GM19467 (cell line): ENCODE measurements around the gene UTP11.

Experiments
- ATAC-seq: cut with Tn5 transposase; IDR thresholded peaks from one replicate; pipeline ENCODE4 v1.9.1; 2021; ENCODE audit warnings: mild to moderate bottlenecking, moderate library complexity; ENCODE audit not compliant: unreplicated experiment

The UTP11 gene

DNA sequence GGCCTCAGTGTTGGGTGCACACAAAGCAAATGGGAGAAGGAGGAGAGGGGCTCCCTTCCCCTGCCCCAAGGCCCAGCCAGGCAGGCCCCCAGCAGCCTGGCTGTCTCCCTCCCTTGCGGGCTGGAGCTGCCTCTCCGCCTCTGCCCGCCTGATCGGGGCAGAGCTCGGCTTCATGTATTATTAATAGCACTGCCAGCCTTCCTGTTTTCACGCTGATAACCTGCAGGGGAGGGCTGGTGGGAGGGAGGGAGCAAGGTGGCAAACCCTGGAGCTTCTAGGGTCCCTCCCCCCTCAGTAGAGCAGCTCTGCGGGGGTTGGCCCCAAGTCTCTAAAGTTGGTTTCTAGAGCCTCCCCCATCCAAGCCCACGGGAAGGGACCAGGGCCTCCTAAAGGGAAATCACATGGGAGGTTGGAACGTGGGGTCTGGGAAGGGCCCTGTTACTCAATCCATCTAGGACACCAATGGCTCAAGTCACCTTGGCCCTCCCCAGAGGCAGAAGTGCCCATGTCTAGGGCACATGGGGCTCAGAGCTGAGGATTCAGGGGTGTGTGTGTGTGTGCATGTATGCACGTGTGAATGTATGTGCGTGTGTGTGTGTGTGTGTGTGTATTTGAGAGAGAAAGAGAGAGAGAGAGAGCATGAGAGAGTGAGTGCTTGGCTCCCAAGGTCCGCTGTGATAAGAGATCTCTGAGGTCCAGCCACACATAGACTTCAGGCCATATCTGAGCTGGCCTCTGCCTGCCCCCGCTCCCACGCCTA is 55.9 kb downstream of the UTP11 start:
- no peak for ATAC-seq

DNA sequence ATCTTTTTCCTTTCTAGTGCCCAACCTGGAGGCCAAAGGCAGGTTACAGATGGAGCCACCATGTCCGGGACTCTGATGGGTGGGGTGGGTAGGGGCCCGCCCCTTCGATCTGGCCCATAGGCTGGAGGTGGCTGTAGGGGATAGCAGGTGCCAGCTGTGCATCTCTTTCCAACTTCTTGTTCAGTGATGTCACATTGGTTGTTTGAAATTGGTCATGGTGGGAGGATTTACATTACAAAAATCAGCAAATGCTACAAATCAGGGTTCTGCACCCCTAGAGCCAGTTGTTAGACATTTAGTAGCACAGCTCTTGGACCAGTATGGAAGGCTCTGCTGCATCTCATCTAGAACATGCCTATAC is 56.4 kb downstream of the UTP11 start:
- no peak for ATAC-seq

DNA sequence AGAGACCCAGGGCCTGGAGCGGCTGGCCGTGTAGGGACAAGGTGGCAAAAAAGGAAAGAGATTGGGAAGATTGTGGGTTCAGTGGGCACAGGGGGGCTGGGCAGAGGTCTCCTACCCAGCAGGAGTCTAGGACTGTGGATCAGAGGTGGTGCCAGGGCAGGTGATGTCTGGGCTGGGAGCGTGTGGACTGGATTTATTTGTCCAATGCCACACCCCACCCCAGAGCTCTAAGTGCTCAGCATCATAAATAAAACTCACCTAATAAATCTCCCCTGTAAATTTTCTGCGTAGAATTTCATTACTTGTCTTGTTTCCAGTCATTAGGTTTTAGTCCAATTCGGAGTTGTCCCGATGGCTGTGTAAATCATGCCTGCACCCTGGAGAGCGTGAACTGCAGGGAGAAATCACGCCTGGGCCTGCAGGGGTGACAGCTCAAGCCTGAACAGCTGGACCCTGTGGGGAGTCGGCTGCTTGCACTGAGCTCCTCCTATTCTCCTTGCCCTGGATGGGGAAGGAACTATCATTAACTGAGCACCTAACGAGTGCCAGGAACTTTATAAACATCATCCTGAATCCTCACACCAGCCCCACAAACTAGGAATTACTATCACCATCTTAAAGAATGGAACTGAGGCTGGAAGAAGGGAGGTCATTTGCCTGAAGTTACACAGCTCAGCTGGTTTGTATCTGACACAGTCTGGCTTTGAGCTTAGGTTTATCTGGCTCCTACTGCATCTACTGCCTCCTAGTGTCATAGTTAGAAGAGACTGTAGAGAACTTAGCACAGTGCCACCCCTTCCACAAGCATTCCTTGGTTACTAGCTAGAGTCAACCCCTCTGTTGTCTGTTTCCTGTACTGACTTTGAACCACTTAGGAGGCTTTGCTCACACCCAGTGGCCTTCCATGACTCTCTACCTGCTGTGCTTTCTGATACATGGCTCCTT is 59.0 kb downstream of the UTP11 start:
- ATAC-seq: no peak

DNA sequence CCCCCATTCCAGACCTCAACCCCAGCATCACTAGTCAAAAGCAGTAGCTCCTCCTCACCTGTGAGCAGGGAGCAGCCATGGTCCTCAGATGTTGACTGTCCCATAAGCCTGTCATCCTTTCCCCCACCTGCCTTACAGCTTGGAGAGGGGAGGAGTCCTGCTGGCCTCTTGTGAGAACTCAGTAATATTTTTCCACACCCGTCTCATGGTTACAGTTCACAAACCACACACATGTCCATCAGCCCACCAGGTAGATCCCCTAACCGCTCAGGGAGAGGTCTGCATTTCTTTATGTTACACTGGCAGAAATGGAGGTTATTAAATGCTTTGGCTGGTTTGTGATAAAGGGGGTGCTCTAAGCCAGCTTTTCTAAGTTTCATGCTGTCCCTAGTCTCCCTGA is 60.3 kb downstream of the UTP11 start:
- no peak for ATAC-seq

DNA sequence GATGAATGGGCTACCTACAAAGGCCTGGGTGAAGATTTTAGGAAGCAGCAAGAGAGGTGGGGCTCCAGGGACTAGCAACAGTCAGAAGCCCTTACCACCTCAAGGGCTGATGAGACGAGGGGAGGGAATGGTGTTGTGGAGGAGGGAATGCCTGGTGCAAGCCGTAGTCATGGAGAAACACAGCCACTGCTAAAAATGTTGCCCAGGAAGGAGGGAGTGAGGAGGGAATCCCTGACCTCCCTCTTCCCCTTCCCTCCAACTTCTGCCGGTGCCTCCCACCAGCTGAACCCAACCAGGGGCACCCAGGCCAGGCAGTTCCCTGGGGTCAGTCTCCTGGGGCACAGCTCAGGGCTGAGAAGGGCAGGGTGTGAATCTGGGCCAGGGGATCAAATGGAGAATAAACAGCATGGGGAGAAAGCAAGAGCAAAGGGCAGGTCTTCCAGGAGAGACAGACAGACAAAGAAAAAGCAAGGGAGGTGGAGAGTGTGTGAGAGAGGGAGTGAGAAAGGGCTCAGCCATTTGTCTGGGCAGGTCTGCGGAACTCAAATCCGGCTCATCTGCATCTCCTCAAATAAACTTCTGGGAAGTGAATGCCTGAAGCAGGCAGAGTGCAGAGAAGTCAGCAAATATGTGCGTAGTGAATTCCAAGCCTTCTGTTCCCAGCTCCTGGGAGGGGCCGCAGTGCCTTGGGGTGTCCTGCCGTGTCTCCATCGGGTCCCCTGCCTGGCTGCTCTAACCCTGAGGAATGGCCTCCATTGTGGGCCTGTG is 61.2 kb downstream of the UTP11 start:
- no peak for ATAC-seq

DNA sequence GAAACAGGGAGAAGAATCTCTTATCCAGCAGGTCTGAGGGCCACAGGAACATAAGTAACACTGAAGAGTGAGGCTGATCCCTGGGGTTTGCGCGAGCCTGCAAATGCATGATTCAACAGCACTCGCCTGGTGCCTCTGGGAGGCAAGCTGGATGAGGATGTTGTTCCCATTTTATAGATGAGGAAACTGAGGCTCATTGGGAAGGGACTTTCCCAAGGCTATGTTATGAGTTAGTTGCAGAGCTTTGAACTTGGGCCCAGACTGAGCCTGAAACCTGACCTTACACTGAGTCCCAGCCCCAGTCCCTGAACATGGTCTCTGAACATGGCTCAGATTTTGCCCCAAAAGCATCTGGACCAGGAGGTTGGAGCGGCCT is 61.8 kb downstream of the UTP11 start:
- no peak for ATAC-seq
